HEK293T (cell line): ENCODE data around the gene SLC22A31.

ENCODE experiments used
- CTCF ChIA-PET: fragments of 350-600 bp; formaldehyde crosslinking; extraction: SDS; loops from one replicate; lab custom pipeline; 2021; ENCODE audit warnings: antibody characterized with exemption, inconsistent platforms; lab: Yijun Ruan, JAX
- POLR2A ChIA-PET: fragments of 350-600 bp; formaldehyde crosslinking; extraction: SDS; loops from one replicate; lab custom pipeline; 2020; ENCODE audit warnings: antibody characterized with exemption, inconsistent platforms; lab: Yijun Ruan, JAX
- DNase-seq: peaks from one replicate; pipeline ENCODE4 v3.0.0; 2012; ENCODE audit warnings: mixed read lengths; ENCODE audit errors: extremely low spot score
- ARNT ChIP-seq: fragments of 450-650 bp; IDR thresholded peaks from 2 replicates; pipeline ENCODE4 v1.6.1; 2017; ENCODE audit warnings: mild to moderate bottlenecking
- BHLHE40 ChIP-seq: fragments of 450-650 bp; IDR thresholded peaks from 2 replicates; pipeline ENCODE4 v1.6.1; 2016; ENCODE audit warnings: mild to moderate bottlenecking, moderate library complexity, borderline replicate concordance
- CTBP1 ChIP-seq: fragments of 450-650 bp; IDR thresholded peaks from 2 replicates; pipeline ENCODE4 v1.6.1; 2016; ENCODE audit warnings: borderline replicate concordance
- ELF4 ChIP-seq: fragments of 450-650 bp; IDR thresholded peaks from 2 replicates; pipeline ENCODE4 v1.6.1; 2017; ENCODE audit warnings: antibody characterized with exemption
- FOXA1 ChIP-seq: fragments of 450-650 bp; IDR thresholded peaks from 2 replicates; pipeline ENCODE4 v1.6.1; 2016; ENCODE audit warnings: mild to moderate bottlenecking
- FOXK2 ChIP-seq: fragments of 450-650 bp; IDR thresholded peaks from 2 replicates; pipeline ENCODE4 v1.6.1; 2016; ENCODE audit warnings: mild to moderate bottlenecking
- FOXM1 ChIP-seq: fragments of 450-650 bp; IDR thresholded peaks from 2 replicates; pipeline ENCODE4 v1.6.1; 2017; ENCODE audit warnings: mild to moderate bottlenecking, borderline replicate concordance
- HDGF ChIP-seq: fragments of 450-650 bp; IDR thresholded peaks from 2 replicates; pipeline ENCODE4 v1.6.1; 2017; ENCODE audit warnings: antibody characterized with exemption, borderline replicate concordance
- L3MBTL2 ChIP-seq: fragments of 450-650 bp; conservative IDR thresholded peaks from 2 replicates; pipeline ENCODE4 v1.6.1; 2016; ENCODE audit warnings: mild to moderate bottlenecking
- LEF1 ChIP-seq: fragments of 450-650 bp; IDR thresholded peaks from 2 replicates; pipeline ENCODE4 v1.6.1; 2017; ENCODE audit warnings: mild to moderate bottlenecking, borderline replicate concordance
- NFRKB ChIP-seq: fragments of 450-650 bp; IDR thresholded peaks from 2 replicates; pipeline ENCODE4 v1.6.1; 2016; ENCODE audit warnings: mild to moderate bottlenecking, moderate library complexity
- SP1 ChIP-seq: fragments of 450-650 bp; IDR thresholded peaks from 2 replicates; pipeline ENCODE4 v1.6.1; 2017
- SUZ12 ChIP-seq: fragments of 450-650 bp; IDR thresholded peaks from 2 replicates; pipeline ENCODE4 v1.6.1; 2016; ENCODE audit warnings: mild to moderate bottlenecking
- TARDBP ChIP-seq: fragments of 450-650 bp; IDR thresholded peaks from 2 replicates; pipeline ENCODE4 v1.6.1; 2016
- ZNF384 ChIP-seq: fragments of 450-650 bp; IDR thresholded peaks from 2 replicates; pipeline ENCODE4 v1.6.1; 2016
- TF ChIP-seq, protein P1 (sequence below): fragments of 450-650 bp; IDR thresholded peaks from 2 replicates; pipeline ENCODE4 v1.6.1; 2016

SLC22A31 gene

DNA sequence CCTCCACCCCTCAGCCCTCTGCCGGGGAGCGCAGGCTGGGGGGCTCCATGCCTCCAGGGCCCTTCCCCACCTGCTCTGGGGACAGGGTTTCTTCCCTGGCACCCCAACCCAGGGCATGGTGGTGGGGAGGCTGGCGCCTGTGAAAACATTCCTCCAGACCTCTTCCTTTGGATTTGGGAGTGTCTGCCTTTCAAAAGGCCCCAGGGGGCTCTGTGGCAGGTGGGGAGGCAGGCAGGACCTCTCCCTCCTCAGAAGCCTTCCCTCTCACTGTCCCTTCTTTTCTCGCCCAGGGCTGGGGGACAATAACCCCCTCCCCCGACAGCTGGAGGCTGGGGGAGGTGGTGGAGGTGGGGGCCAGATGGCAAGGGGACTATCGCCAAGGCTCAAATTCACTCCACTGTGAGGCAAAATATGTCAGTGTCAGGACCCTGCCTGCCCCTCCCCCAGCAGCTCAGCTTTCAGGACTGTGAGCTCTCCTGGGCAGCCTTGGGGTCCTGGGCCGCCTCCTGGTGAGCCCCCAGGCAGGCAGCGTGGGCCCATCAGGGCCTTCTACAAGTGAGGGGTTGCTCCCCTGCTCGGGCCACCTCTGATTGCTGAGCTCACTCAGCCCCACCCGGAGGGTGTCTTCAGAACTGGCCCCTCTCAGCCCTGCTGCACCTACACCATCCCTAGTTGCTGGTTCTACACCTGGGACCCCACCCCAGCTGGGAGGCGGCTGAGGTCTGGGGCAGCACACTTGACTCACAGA is 27.0 kb downstream of the SLC22A31 start:
- POLR2A ChIA-PET = no interaction called here
- TF ChIP-seq ELF4 = no peak
- TF ChIP-seq HDGF = no peak
- no peak for TF ChIP-seq BHLHE40
- no peak for TF ChIP-seq ARNT
- DNase-seq = no peak
- CTCF ChIA-PET = no interaction called here

GRCh38 chr16:89172528-89173173 is 27.7 kb downstream of the SLC22A31 start:
- TF ChIP-seq CTBP1 (no peak), BHLHE40 (no peak), SP1 (no peak), NFRKB (no peak), HDGF (no peak), ELF4 (no peak), FOXK2 (no peak), L3MBTL2 (no peak), SUZ12 (no peak), FOXM1 (no peak)
- ChIA-PET POLR2A (no interaction called here), CTCF (no interaction called here)
- no peak for DNase-seq

GRCh38 chr16:89172171-89172527 is 28.2 kb downstream of the SLC22A31 start:
- ChIA-PET POLR2A (no interaction called here), CTCF (no interaction called here)
- DNase-seq = no peak
- TF ChIP-seq ELF4 = no peak
- TF ChIP-seq ARNT = no peak
- no peak for TF ChIP-seq NFRKB
- TF ChIP-seq LEF1 = no peak
- no peak for TF ChIP-seq BHLHE40
- TF ChIP-seq ZNF384 = no peak
- no peak for TF ChIP-seq CTBP1
- TF ChIP-seq TARDBP = no peak

- ChIA-PET CTCF (no interaction called here), POLR2A (no interaction called here)
- TF ChIP-seq ELF4 = no peak
- no peak for TF ChIP-seq ZNF384
- peak; percentile 70 for TF ChIP-seq SP1
- no peak for TF ChIP-seq NFRKB
- TF ChIP-seq FOXA1 = no peak
- no peak for TF ChIP-seq TARDBP
- TF ChIP-seq FOXK2 = no peak
- TF ChIP-seq, protein P1, sequence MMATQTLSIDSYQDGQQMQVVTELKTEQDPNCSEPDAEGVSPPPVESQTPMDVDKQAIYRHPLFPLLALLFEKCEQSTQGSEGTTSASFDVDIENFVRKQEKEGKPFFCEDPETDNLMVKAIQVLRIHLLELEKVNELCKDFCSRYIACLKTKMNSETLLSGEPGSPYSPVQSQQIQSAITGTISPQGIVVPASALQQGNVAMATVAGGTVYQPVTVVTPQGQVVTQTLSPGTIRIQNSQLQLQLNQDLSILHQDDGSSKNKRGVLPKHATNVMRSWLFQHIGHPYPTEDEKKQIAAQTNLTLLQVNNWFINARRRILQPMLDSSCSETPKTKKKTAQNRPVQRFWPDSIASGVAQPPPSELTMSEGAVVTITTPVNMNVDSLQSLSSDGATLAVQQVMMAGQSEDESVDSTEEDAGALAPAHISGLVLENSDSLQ = peak; percentile 99
- no peak for TF ChIP-seq HDGF
- no peak for TF ChIP-seq FOXM1
- TF ChIP-seq BHLHE40 = no peak
- no peak for TF ChIP-seq LEF1
- TF ChIP-seq CTBP1 = no peak
- no peak for TF ChIP-seq ARNT
- TF ChIP-seq L3MBTL2 = peak; percentile 73; the same call in 1 of the 2 replicates
- TF ChIP-seq SUZ12 = no peak
- peak; percentile 99 for DNase-seq
Observed at GRCh38 chr16:89171216-89172170, 28.8 kb downstream of the SLC22A31 start, which contains the start of gene CDH15. CDH15 (plus strand) TSS chr16:89171748; CDS start chr16:89171832, 84 bp downstream.

DNA sequence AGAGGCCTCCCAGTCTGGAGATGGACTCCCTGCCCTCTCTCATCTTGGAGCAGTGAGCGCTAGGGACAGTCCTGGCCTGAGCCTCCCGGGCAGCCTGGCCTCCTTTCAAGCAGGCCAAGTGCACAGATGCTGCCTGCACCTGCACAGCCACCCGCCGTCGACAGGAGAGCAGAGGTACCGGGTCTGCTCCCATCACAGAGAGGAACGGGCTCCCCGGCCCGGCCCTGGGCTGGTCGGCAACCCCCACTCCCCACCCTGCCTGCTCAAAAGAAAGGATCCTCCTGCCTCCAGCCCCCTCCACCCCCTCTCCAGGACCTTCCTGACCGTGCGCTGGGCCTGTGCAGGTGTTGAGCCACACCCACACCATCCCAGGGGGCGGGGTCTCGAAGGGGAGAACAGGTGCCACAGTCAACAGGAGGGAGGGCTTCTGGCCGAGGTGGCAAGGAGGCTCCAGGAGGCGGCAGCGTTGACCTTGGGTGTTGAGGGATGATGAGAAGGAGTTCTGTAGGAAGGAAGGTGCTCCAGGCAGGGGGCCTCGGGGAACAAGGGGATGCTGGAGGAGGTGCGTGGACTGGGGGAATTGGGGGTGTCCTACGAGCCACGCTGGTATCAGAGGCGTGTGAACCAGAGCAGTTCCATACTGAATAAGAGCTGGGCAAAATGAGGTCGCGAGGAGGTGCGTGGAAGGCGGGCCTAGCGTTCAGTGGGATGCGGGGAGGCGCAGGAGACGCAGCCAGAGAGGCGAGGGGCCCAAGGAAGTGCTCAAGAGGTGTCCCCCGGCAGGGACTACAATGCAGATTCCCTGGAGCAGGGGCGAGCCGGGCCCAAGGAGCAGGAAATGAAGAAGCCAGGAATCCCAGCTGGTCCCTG is 29.8 kb downstream of the SLC22A31 start:
- CTCF ChIA-PET = no interaction called here
- TF ChIP-seq FOXA1 (no peak), ARNT (no peak), LEF1 (no peak), FOXM1 (no peak), SP1 (no peak), TARDBP (no peak), NFRKB (no peak), FOXK2 (no peak)
- POLR2A ChIA-PET = no interaction called here
- DNase-seq = no peak

DNA sequence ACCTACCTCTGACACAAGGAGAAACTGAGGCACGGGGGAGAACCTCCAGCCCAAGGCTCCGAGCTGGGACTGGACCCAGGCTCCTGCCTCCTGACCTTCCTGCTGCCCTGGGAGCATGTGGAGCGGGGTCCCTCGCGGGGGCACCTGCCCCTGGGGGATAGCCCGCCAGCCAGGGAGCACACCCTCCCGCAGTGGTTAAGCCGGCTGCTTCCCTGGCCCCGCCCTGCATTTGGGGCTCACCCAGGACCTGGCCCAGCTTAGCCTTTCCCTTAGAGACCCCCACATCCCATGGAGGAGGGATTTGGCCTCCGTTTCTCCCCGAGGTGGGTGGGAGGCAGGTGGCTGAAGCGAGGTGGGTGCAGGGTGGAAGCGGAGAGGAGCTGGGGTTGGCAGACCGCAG is 30.6 kb downstream of the SLC22A31 start:
- TF ChIP-seq, protein P1 = no peak
- TF ChIP-seq ZNF384 (no peak), ELF4 (no peak), FOXM1 (no peak), ARNT (no peak), L3MBTL2 (no peak), LEF1 (no peak), BHLHE40 (no peak), TARDBP (no peak), FOXK2 (no peak), SP1 (no peak), CTBP1 (no peak), FOXA1 (no peak), HDGF (no peak), NFRKB (no peak)
- CTCF ChIA-PET = no interaction called here
- DNase-seq = no peak
- POLR2A ChIA-PET = no interaction called here
